HG03354 (cell line): ENCODE data around the gene LRIG1.

Experiments
- ATAC-seq: cut with Tn5 transposase; IDR thresholded peaks from one replicate; pipeline ENCODE4 v1.9.1; 2021; ENCODE audit warnings: mild to moderate bottlenecking; ENCODE audit not compliant: unreplicated experiment, poor library complexity, severe bottlenecking

The LRIG1 gene, protein sequence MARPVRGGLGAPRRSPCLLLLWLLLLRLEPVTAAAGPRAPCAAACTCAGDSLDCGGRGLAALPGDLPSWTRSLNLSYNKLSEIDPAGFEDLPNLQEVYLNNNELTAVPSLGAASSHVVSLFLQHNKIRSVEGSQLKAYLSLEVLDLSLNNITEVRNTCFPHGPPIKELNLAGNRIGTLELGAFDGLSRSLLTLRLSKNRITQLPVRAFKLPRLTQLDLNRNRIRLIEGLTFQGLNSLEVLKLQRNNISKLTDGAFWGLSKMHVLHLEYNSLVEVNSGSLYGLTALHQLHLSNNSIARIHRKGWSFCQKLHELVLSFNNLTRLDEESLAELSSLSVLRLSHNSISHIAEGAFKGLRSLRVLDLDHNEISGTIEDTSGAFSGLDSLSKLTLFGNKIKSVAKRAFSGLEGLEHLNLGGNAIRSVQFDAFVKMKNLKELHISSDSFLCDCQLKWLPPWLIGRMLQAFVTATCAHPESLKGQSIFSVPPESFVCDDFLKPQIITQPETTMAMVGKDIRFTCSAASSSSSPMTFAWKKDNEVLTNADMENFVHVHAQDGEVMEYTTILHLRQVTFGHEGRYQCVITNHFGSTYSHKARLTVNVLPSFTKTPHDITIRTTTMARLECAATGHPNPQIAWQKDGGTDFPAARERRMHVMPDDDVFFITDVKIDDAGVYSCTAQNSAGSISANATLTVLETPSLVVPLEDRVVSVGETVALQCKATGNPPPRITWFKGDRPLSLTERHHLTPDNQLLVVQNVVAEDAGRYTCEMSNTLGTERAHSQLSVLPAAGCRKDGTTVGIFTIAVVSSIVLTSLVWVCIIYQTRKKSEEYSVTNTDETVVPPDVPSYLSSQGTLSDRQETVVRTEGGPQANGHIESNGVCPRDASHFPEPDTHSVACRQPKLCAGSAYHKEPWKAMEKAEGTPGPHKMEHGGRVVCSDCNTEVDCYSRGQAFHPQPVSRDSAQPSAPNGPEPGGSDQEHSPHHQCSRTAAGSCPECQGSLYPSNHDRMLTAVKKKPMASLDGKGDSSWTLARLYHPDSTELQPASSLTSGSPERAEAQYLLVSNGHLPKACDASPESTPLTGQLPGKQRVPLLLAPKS

DNA sequence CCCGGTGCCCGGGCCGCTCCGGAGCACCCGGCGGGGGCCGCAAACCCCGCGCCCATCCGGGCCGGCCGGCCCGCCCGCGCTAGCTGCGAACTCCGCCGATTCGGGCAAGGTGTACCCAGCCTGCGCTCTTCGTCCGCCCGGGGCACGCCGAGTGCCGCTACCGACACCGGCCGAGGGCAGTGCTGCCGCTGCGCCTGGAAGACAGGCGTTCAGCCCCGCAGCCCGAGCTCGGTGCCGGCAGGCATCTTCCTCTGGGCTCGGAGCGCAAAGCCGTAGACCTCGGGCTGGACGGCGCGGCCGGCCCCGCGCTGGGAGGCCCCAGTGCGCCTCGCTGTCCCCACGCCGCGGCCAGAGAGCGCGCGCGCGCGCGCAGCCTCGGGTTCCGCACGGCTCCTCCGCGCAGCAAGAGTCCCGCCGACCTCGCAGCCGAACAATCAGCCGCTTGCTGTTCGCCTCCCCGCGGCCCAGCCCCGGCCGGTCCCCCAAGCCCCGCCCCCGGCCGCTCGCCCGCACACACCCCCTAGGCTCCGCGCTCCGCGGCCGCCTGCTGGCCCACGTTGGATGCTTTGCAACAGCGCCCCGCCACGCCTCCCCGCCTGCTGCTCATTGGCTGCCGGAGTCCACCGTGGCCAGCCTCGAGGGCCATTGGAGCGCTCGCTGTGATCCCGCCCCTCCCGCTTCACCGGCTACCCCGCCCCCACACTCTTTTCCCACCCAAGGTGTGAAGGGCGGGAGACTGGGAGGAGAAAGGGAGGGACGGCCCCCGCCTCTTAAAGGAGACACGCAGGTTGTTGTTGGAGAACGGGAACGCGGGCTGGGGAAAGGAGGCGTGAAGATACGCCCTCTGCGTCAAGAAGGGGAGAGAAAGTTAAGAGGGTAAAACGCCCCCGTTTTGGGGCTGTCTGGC is at the start of gene LRIG1:
Gene LRIG1, minus strand, starts transcription at position 447 of the 907 bp plus-strand sequence. CDS start 615 bp downstream, outside the sequence.
- ATAC-seq = peak; percentile 98

- ATAC-seq = no peak
These were observed 44.0 kb upstream of the LRIG1 start for GRCh38 chr3:66544619-66545429.

GRCh38 chr3:66542153-66542552 is 41.3 kb upstream of the LRIG1 start:
- ATAC-seq = no peak

- ATAC-seq = no peak
These were observed 38.7 kb upstream of the LRIG1 start for GRCh38 chr3:66539466-66539989.

DNA sequence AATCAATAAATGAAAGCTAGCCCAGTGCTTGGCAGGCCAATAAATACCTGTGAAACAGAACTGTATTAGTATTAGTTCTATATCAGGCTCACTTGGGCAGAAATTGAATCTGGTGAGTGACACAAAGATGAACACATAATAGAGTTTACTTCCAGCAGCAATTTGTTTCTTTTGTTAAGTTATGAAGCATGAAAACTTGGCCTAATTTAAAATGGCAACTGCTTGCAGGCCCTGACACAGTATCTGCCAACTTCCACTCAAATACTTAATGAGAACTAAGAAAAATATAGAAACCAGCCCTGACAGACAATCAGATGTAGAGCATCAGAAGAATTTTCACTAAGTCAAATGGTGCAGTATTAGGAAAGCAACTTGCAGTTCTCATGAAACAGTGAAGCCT is 37.6 kb upstream of the LRIG1 start:
- ATAC-seq = no peak

DNA sequence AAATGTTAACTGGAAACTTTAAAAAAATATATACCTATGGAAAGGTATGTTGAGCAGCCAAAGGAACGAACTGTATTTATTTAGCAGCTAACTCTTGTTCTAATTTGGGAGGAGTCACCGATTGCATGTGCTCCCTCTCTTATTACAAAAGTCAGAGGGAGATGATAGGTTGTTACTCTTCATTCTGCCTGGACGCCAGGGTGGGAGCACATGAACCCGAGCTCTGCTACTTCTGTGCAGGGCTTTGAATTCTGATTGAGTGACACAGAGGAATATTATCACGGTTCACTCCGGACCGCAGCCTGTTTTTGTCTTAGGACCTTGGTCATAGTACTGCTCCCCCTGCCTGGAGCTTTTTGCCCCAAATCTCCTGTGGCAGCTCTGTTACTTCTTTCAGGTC is 36.9 kb upstream of the LRIG1 start:
- no peak for ATAC-seq

DNA sequence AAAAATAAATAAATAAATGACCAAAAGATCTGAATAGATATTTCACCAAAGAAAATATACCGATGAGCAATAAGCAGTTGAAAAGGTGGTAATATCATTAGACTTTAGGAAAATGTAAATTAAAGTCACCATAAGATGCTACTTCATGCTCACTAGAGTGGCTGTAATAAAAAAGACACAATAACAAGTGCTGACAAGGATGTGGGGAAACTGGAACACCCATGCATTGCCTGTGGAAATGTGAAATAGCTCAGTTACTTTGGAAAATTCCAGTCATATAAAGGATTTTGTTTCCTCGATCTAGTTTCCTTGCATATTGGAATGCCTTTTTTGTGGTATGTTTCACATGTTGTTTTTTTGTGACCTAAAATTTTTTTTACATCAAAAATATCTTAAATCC is 36.0 kb upstream of the LRIG1 start:
- no peak for ATAC-seq

- no peak for ATAC-seq
These were observed 33.6 kb upstream of the LRIG1 start for GRCh38 chr3:66534304-66534845.

GRCh38 chr3:66532613-66533012 is 31.8 kb upstream of the LRIG1 start:
- no peak for ATAC-seq

DNA sequence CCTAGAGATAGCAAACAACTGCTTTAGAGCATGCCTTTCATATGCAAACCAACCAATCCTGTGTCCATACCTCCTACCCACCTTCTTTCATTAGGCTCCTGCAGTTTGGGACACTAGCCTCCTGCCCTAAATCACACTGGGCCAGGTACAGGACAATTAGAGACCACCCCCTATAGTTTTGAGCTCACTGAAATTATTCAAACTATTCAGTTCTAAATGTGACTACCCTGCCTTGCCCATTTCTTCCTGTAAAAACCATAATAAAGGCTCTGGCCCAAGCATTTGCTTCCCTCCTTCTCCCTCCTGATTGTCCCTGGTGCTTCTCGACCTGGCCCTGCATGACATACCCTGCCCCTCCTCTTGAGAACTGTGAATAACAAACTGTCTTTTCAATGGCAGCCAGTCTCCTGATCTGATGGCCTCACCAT is 31.4 kb upstream of the LRIG1 start:
- no peak for ATAC-seq

GRCh38 chr3:66531256-66531655 is 30.4 kb upstream of the LRIG1 start:
- no peak for ATAC-seq

- no peak for ATAC-seq
These were observed 26.4 kb upstream of the LRIG1 start for GRCh38 chr3:66527246-66527645.

- no peak for ATAC-seq
These were observed 24.9 kb upstream of the LRIG1 start for GRCh38 chr3:66525771-66526170.

- no peak for ATAC-seq
These were observed 19.9 kb upstream of the LRIG1 start for GRCh38 chr3:66520724-66521123.

- ATAC-seq = no peak
These were observed 17.8 kb upstream of the LRIG1 start for GRCh38 chr3:66518644-66519043.

DNA sequence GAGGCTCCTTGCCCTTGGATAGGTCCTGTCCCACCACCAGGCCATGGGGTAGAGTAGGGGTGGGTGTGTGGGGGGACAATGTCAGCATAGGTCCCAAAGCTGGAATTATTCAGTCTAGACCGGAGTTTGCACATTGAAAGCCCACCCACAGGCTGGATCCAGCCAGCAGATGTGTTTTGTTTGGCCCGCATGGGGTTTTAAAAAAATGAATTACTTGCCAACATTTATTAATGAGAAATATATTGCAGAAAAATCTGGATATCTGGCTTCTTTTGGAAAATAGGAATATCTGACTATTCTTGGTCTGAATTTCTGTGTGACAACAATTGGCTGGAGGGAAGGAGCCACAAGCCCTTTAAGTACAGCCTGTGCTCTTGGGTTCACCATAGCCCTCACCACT is 17.3 kb upstream of the LRIG1 start:
- ATAC-seq = no peak

DNA sequence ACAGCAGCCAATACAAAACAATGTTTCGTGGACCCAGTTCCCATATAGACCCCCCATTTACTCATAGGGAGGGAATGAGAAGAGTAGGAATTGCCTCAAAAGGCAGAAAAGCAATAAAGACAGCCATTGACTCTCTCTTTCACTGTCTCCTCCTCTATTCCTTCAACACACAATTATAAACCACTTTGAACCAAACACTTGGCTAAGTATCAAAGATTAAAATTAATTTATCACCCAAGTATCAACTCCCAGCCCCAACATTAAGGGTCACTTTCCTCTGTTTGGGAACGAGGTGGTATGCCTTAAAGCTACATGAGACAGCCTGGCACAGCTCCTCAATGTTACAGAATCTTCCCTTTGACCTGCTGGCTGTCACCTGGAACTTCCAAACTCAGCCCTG is 16.4 kb upstream of the LRIG1 start:
- ATAC-seq = no peak

DNA sequence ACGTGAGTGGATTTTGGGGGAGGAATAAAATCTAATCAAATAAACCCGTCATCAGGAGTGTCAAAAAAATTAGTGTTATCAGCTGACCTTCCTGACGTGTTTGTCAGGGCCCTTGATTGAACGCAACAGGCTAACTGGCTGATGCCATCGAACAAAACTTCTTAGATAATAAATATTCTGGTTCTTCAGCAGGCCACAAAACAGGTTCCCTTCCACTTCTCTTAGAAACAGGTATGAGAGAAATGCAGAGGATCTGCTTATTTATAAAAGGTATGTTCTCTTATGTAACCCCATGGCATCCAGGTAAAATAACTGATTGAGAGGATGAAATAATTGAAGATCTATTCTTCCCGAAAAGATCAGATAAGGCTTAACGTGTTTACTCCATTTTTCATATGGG is 7.6 kb upstream of the LRIG1 start:
- no peak for ATAC-seq
